Measurements from ENCODE around the gene MAST3. TPM values are rescaled to one million over a fixed set of nuclear protein-coding genes. Genes with fewer than 3 reads are reported as not detected.
"Not testable (repeated sequence)": the region's sequence is repeated elsewhere in the genome, so short reads cannot be mapped to it uniquely, and the experiment has no call there.

Gene MAST3
- total and polyA plus RNA-seq, 2 donors, result 3.5 to 7.0 TPM

- no peak for DNase-seq (ENCODE audit: extremely low spot score)
- H3K27ac ChIP-seq (ENCODE audit: low read depth), result no peak overlapping the region
- peaks cover 2% of the 10 kb centered on the region for H3K4me1 ChIP-seq (ENCODE audit: insufficient read depth)
- H3K36me3 ChIP-seq (ENCODE audit: insufficient read depth), result peaks cover 8% of the 10 kb centered on the region
- WGBS, result 89% methylated on average over 4 of the region's 4 CpGs
- no peak overlapping the region for H3K4me3 ChIP-seq (ENCODE audit: low read depth, low read length)
These were observed 60.9 kb downstream of the MAST3 start for GRCh38 chr19:18158467-18158866.

DNA sequence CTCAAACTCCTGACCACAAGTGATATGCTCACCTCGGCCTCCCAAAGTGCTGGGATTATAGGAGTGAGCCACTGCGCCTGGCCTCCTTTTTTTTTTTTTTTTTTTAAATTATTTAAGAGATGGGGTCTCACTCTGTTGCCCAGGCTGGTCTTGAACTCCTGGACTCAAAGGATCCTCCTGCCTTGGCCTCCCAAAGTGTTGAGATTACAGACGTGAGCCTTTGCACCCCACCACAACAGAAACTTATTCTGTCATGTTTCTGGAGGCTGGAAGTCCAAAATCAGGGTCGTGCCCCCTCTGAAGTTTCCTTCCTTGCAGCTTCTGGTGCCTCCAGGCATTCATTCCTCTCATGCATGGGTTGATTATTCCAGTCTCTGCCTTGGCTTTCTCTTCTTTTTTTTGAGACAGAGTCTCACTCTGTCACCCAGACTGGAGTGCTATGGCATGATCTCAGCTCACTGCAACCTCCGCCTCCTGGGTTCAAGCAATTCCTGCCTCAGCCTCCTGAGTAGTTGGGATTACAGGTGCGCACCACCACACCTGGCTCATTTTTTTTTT, 61.6 kb downstream of the MAST3 start:
- not testable (repeated sequence) for DNase-seq (ENCODE audit: extremely low spot score); H3K4me3 ChIP-seq (ENCODE audit: low read depth, low read length); H3K27ac ChIP-seq (ENCODE audit: low read depth); H3K36me3 ChIP-seq (ENCODE audit: insufficient read depth); H3K4me1 ChIP-seq (ENCODE audit: insufficient read depth)
- 91% methylated on average over 6 of the region's 6 CpGs for WGBS

GRCh38 chr19:18159810-18160209, 62.2 kb downstream of the MAST3 start:
- H3K27ac ChIP-seq (ENCODE audit: low read depth), result no peak overlapping the region
- WGBS, result 94% methylated on average over 10 of the region's 10 CpGs
- DNase-seq (ENCODE audit: extremely low spot score), result no peak

DNA sequence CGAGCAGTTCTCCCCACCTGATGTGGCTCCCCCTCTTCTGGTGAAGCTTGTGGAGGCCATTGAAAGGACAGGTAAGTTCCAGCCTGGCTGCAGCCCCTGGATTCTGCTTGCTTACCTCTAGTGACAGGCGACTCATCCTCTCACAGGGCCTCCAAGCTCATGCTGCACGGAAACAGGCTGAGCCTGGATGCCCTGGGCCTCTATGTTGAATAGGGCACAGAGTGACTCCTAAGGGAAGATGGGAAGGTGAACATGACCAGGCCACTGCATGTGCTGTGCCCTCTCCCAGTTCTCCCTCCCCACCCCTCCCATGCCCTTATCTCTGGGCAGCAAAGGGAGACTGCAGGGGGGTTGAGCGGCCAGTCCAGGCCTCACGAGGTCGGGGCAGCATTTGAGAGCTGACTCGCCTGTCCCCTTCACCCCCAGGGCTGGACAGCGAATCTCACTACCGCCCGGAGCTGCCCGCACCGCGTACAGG, 63.0 kb downstream of the MAST3 start:
- 67% methylated on average over 13 of the region's 13 CpGs for WGBS
- Histone ChIP-seq H3K36me3 (ENCODE audit: insufficient read depth) (peaks cover 8% of the 10 kb centered on the region), H3K4me1 (ENCODE audit: insufficient read depth) (peaks cover 2% of the 10 kb centered on the region), H3K4me3 (ENCODE audit: low read depth, low read length) (no peak overlapping the region), H3K27ac (ENCODE audit: low read depth) (no peak overlapping the region)
- no peak for DNase-seq (ENCODE audit: extremely low spot score)

More at GRCh38 chr19:18159810-18160209, 62.2 kb downstream of the MAST3 start:
- peaks cover 8% of the 10 kb centered on the region for H3K36me3 ChIP-seq (ENCODE audit: insufficient read depth)
- no peak overlapping the region for H3K4me3 ChIP-seq (ENCODE audit: low read depth, low read length)
- H3K4me1 ChIP-seq (ENCODE audit: insufficient read depth), result peaks cover 2% of the 10 kb centered on the region

DNA sequence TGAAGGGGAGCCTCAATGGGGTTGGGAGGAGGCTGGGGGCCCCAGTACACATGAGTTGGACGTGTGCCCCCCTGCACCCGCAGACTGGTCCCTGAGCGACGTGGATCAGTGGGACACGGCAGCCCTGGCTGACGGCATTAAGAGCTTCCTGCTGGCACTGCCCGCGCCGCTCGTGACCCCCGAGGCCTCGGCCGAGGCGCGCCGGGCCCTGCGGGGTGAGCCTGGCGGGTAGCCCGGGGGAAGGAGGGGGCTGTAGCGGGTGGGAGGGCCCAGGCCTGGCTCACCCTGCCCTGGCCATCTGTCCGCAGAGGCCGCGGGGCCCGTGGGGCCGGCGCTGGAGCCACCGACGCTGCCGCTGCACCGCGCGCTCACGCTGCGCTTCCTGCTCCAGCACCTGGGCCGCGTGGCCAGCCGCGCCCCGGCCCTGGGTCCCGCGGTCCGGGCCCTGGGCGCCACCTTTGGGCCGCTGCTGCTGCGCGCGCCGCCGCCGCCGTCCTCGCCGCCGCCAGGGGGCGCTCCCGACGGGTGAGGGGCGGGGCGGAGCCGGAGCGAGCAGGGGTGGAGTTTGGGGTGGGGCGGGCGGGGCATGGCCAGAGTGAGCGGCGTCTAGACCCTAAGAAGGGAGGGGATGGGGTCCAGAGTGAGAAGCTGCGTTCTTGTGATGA, 63.5 kb downstream of the MAST3 start:
- DNase-seq (ENCODE audit: extremely low spot score), result no peak
- Histone ChIP-seq H3K4me1 (ENCODE audit: insufficient read depth) (no peaks in the 10 kb centered on the region), H3K27ac (ENCODE audit: low read depth) (no peak overlapping the region), H3K36me3 (ENCODE audit: insufficient read depth) (peaks cover 5% of the 10 kb centered on the region), H3K4me3 (ENCODE audit: low read depth, low read length) (peak overlapping the region; percentile 23)
- WGBS, result 3% methylated on average over 66 of the region's 66 CpGs

GRCh38 chr19:18161636-18162002, 64.0 kb downstream of the MAST3 start:
- DNase-seq (ENCODE audit: extremely low spot score), result no peak
- H3K27ac ChIP-seq (ENCODE audit: low read depth), result no peak overlapping the region
- H3K4me1 ChIP-seq (ENCODE audit: insufficient read depth), result no peaks in the 10 kb centered on the region
- 67% methylated on average over 19 of the region's 19 CpGs for WGBS
- H3K36me3 ChIP-seq (ENCODE audit: insufficient read depth), result peaks cover 5% of the 10 kb centered on the region
- H3K4me3 ChIP-seq (ENCODE audit: low read depth, low read length), result peak overlapping the region; percentile 23

- DNase-seq (ENCODE audit: extremely low spot score), result no peak
- H3K36me3 ChIP-seq (ENCODE audit: insufficient read depth), result peaks cover 7% of the 10 kb centered on the region
- H3K4me1 ChIP-seq (ENCODE audit: insufficient read depth), result no peaks in the 10 kb centered on the region
- 97% methylated on average over 7 of the region's 7 CpGs for WGBS
- H3K4me3 ChIP-seq (ENCODE audit: low read depth, low read length), result no peak overlapping the region
- no peak overlapping the region for H3K27ac ChIP-seq (ENCODE audit: low read depth)
These were observed 66.5 kb downstream of the MAST3 start for GRCh38 chr19:18164072-18164471.

DNA sequence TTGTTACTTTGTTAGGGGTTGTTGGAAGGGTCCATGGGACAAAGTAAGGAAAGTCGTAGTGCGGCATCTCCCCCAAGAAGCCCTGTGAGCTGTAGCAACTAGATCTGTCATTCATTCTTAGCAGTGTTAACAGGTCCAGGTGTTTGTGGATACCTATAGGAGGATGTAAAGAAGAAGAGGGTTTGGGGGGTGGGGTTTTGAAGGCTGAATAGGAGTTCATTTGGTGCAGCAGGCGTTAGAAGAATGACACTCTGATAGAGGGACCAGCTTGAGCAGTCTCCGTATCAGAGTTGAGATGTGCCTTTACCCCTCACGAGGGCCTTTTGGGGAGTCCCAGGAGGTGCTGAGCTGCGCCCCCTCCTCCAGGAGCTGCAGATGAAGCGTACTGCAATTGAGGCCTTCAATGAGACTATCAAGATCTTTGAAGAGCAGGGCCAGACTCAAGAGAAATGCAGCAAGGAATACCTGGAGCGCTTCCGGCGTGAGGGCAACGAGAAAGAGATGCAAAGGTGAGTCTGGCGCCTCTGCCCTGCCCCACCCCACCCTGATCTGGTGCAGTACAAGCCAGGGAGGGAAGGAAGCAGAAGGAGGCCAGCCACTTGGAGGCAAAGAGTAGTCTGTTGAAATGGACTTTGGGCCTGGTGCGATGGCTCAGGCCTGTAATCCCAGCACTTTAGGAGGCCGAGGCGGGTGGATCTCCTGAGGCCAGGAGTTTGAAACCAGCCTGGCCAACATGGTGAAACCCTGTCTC, 68.4 kb downstream of the MAST3 start:
- WGBS, result 96% methylated on average over 15 of the region's 15 CpGs
- DNase-seq (ENCODE audit: extremely low spot score), result no peak
- Histone ChIP-seq H3K27ac (ENCODE audit: low read depth) (no peak overlapping the region), H3K36me3 (ENCODE audit: insufficient read depth) (peaks cover 7% of the 10 kb centered on the region), H3K4me3 (ENCODE audit: low read depth, low read length) (no peak overlapping the region), H3K4me1 (ENCODE audit: insufficient read depth) (no peaks in the 10 kb centered on the region)

DNA sequence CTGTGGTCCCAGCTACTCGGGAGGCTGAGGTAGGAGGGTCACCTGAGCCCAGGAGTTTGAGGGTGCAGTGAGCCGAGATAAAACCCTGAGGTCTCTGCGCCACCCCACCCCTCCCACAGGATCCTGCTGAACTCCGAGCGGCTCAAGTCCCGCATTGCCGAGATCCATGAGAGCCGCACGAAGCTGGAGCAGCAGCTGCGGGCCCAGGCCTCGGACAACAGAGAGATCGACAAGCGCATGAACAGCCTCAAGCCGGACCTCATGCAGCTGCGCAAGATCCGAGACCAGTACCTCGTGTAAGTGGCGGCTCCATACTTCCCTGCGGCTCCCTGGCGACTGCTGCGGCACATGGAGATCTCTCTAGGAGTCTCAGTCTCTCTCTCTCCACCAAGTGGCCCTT, 69.4 kb downstream of the MAST3 start:
- WGBS, result 93% methylated on average over 21 of the region's 21 CpGs
- Histone ChIP-seq H3K36me3 (ENCODE audit: insufficient read depth) (peaks cover 7% of the 10 kb centered on the region), H3K4me3 (ENCODE audit: low read depth, low read length) (no peak overlapping the region)

GRCh38 chr19:18167975-18168645, 70.5 kb downstream of the MAST3 start:
- Histone ChIP-seq H3K27ac (ENCODE audit: low read depth) (no peak overlapping the region), H3K36me3 (ENCODE audit: insufficient read depth) (peaks cover 5% of the 10 kb centered on the region), H3K4me3 (ENCODE audit: low read depth, low read length) (no peak overlapping the region), H3K4me1 (ENCODE audit: insufficient read depth) (no peaks in the 10 kb centered on the region)
- DNase-seq (ENCODE audit: extremely low spot score), result no peak
- WGBS, result 71% methylated on average over 14 of the region's 14 CpGs

More for the DNA sequence above, 69.4 kb downstream of the MAST3 start:
- no peaks in the 10 kb centered on the region for H3K4me1 ChIP-seq (ENCODE audit: insufficient read depth)
- no peak overlapping the region for H3K27ac ChIP-seq (ENCODE audit: low read depth)
- no peak for DNase-seq (ENCODE audit: extremely low spot score)

DNA sequence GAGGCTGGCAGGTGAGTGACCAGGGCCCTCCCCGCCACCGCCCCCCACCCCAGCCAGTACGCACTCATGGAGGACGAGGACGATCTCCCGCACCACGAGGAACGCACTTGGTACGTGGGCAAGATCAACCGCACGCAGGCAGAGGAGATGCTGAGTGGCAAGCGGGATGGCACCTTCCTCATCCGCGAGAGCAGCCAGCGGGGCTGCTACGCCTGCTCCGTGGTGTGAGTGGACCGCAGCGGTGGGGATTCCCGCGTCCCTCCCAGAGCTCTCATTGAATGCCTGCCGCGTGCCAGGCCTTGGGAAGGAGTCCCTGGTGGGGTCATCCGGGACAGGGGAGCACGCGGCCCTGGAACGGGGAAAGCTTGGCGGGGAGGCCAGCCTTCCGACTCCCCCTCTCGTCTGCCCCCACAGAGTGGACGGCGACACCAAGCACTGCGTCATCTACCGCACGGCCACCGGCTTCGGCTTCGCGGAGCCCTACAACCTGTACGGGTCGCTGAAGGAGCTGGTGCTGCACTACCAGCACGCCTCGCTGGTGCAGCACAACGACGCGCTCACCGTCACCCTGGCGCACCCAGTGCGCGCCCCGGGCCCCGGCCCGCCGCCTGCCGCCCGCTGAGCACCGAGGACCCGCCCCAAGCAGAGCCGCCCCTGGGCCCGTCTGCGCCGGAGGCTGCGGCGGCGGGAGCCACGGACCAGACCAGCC, 71.2 kb downstream of the MAST3 start:
- Histone ChIP-seq H3K4me1 (ENCODE audit: insufficient read depth) (no peaks in the 10 kb centered on the region), H3K4me3 (ENCODE audit: low read depth, low read length) (no peak overlapping the region), H3K36me3 (ENCODE audit: insufficient read depth) (peaks cover 2% of the 10 kb centered on the region), H3K27ac (ENCODE audit: low read depth) (no peak overlapping the region)
- DNase-seq (ENCODE audit: extremely low spot score), result no peak
- WGBS, result 95% methylated on average over 66 of the region's 66 CpGs

GRCh38 chr19:18170714-18171255, 73.2 kb downstream of the MAST3 start:
- no peaks in the 10 kb centered on the region for H3K4me1 ChIP-seq (ENCODE audit: insufficient read depth)
- 65% methylated on average over 16 of the region's 16 CpGs for WGBS
- no peak overlapping the region for H3K27ac ChIP-seq (ENCODE audit: low read depth)
- H3K4me3 ChIP-seq (ENCODE audit: low read depth, low read length), result no peak overlapping the region
- peaks cover 2% of the 10 kb centered on the region for H3K36me3 ChIP-seq (ENCODE audit: insufficient read depth)
- no peak for DNase-seq (ENCODE audit: extremely low spot score)
